ENCODE data around the gene C1QTNF4.
A peak's percentile ranks its signal among the peaks of the same experiment; 100 is the strongest.
"Not testable (repeated sequence)": the region's sequence is repeated elsewhere in the genome, so short reads cannot be mapped to it uniquely, and the experiment has no call there.

Gene C1QTNF4

DNA sequence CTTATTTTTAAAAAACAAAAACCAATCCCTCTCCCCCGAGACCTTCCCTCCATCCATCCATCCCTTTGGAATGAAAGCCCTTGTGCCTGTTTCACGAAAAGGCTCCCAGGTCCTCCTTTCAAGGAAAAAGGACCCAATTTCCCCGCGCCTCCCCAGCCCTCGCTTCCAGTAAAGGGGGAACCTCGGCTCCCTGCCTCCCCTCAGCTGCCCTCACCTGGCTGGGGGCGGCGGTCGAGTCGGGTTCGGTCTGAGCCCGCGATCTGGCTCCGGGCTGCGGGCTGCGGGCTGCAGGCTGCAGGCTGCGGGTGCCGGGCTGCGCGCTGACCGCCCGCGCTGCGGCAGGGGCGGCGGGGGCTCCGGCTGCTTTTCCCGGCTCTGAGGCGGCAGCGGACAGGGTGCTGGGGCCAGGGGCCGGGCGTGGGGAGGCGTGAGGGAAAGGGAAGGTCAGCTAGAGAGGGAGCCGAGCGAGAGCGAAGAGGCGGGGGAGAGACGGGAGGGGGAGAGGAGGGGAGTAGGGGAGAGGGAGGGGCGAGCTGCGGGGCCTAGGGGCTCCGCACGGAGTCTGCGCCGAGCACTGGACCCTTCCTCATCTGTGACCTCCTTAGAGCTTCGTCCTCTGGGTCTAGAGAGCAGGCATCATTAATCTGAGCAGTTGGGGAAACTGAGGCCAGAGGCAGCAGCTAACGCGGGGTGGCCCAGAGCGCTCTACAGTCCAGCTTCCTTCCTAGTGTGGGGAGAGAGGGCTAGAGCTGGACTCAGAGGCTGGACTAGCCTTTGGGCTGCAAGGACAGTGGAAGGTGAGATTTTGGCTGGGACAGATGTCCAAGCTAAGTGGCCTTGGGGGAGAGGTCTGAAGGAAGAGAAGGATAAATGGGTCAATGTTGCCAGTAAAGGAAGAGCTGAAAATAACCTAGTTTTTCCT lies at the start of gene C1QTNF4:
C1QTNF4 (minus strand) TSS at position 478 of the 922 bp plus-strand sequence. CDS start 3,601 bp downstream, outside the sequence.
- DNase-seq = no peak

DNA sequence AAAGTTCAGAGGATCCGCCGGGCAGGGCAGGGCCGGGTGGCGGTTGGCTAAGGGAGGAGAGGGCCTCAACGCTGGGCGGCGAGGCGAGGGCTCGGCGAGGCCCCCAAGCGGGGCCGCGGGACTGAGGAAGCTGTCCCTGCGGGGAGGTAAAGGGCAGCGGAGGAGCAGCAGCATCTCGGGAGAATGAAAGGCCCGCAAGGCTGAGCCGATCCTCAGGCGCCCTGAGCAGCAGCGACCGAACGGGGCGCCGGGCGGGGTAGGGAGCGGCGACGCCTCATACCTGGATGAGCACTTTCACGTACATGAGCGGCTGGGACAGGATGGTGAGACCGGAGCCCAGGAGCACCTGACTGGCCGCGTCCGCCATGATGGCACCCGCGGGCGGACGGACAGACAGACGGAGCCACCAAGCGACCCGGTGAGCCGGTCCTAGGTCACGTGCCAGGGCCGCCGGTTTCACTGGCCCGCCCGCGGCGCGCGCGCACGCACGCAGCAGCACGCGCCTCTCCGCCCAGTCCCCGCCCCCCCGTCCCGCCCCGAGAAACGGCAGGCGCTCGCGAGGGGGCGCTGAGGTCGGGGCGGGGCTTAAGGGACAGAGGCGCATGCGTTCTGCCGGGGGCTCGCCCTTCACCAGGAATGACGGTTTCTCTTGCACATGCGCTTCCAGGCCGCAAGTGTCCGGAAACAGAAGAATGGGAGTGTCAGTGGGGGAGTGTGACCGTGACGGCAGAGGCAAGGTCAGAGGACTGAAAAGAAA lies 48.1 kb upstream of the C1QTNF4 start, which contains the start of gene MTCH2:
MTCH2 (minus strand) TSS at position 461 of the 757 bp plus-strand sequence; CDS start at position 367, 94 bp downstream.
- DNase-seq = peak; percentile 97

DNA sequence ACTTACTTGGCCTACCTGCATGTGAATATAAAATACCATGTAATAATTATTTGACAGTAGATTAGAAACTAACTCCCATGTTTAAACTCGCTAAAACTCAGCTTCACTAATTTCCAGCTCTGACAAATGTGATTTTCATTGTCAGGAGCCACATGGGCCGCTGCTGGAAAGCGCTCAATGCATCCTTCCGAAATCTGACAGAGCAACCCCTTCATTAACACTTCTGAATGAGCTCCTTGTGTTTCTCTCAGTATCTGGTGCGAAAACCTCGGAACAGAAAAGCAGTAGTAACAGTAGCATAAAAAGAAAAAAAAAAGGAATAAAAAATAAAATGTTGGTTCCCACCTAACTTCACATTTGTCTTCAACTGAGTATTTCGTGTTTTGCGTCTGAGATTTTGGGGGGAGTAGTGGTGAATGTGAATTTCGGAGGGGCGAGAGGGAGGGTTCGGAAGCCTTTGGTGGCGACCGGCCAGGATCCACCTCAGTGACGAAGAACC lies 47.4 kb upstream of the C1QTNF4 start:
- no peak for DNase-seq

DNA sequence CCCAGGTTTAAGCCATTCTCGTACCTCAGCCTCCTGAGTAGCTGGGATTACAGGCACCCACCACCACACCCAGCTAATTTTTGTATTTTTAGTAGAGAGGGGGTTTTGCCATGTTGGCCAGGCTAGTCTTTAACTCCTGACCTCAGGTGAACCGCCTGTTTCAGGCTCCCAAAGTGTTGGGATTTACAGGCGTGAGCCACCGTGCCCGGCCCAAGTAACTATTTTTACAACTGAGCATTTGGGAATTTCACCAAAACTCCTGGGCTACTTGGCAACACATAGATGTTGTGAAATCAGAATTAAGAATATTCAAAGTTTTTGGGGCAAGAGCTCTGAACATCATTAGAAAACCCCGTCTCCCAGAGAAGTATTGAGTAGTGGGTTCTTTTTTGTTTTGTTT lies 46.3 kb upstream of the C1QTNF4 start:
- DNase-seq = not testable (repeated sequence)

DNA sequence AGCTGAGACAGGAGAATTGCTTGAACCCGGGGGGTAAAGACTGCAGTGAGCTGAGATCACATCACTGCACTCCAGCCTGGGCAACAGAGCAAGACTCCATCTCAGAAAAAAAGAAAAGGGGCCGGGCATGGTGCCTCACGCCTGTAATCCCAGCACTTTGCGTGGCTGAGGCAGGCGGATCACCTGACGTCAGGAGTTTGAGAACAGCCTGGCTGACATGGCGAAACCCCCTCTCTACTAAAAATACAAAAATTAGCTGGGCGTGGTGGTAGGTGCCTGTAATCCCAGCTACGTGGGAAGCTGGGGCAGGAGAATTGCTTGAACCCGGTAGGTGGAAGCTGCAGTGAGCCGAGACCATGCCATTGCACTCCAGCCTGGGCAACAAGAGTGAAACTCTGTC lies 42.1 kb upstream of the C1QTNF4 start:
- DNase-seq = not testable (repeated sequence)

DNA sequence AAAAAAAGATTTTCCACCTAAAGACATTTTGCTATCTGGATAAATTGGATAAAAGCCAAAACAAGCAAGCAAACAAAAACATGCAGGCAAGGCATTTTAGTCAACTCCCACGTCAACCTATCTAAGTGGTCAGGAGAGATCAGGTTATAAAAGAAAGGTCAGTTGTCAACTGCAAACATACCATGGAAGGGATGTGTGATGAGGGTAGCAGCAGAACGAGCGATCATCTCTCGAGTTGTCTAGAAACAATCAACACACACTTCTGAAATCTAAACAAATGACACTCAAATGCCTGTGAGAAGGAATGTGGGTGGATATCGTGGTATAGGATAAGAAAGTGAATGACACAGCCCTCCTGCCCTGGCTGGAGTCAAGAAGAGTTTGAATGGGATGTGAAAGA lies 37.3 kb upstream of the C1QTNF4 start:
- no peak for DNase-seq

DNA sequence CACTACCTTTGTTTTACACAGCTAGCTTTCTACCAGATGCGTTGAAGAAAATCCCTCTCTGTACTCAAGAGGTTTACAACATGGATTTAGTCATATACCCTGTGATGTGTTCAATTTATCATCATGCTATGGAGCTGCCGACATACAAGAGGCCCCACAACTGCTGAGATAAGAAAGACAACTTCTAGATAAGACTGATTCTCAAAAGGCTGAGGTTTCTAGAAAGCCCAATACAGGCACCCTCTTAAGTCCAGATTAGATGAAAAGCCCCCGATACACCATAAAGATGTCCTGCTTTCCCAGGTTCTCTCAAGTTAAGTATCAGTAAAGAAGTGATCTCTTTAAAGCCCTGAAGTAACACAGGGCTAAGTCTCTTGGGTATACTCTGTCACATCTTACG lies 33.8 kb upstream of the C1QTNF4 start:
- no peak for DNase-seq

DNA sequence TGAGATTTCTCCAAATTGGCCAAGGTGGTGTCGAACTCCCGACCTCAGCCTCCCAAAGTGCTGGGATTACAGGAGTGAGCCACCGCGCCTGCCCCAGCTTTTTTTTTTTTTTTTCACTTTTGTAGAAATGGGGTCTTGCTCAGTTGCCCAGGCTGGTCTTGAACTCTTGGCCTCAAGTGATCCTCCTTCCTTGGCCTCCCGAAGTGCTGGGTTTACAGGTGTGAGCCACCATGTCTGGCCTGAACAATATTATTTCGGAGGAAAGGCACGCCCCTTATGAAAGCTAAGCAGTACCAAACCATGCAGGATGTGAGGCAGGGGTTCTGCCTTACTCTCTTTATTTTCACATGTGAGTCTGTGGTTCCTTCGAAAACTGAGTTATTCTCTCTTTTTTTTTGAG lies 32.0 kb upstream of the C1QTNF4 start:
- DNase-seq = no peak

DNA sequence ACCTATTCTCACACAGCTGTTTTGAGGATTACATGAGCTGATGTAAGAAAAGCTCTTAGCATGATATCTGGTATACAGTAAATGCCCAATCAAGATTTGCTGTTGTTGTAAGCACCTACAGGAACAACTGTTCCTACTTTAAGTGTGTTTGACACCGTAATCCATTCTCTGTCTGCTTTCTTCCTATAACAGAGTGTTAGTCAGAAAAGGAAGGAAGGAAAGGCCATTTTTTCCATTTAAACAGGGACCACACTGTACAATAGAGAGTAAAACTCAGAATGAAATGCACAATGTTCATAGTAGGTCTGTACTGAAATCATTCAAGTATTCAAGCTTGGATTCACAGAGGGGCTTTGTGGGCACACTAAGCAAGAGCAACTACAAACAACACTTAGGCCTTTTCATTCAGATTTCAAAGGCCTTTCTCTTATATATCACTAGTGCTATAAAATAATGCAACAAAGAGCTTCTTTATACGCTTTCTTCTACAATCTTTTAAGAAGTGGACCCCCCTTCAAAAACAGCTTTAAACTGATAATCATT lies 26.7 kb upstream of the C1QTNF4 start:
- no peak for DNase-seq

DNA sequence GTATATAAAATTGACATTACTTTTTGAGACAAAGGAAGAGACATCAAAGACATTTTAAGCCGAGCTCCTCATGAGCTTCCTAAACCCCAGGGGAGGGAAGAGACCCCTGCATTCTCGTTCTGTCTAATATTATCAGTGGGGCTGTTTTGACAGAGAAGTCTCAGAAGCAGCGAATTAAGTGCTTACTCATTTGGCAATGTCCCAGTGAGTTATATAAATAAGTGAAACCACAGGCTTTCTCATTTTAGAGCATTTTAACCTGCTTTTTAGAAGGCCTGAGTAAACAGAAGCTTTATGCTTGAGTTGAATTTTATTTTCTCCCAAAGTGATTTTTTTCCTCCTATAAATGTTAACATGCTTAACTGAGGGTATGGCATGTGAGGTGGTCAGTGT lies 23.2 kb upstream of the C1QTNF4 start:
- no peak for DNase-seq

DNA sequence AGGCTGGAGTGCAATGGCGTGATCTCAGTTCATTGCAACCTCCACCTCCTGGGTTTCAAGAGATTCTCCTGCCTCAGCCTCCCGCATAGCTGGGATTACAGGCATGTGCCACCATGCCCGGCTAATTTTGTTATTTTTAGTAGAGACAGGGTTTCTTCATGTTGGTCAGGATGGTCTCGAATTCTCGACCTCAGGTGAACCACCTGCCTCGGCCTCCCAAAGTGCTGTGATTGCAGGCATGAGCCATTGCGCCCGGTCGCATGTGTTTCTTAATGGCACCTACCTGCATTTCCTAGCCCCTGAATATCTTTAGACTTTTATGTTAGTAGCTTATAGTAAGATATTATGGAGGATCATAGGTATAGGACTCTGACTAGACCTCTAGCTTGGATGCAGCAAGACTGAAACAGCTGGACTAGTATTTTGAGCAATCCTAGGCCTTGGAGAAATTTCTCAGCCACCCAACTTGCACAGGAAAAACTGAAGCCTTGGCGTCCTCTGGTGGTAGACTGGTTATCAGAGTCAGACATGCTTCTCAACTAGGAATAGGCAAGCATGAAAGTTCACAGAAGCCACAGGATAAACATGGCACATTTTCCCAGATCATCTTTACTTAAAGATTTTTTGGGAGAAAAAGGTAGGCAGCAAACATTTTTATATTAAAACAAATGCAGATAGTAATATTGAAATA lies 22.7 kb upstream of the C1QTNF4 start:
- peak; percentile 3 for DNase-seq

DNA sequence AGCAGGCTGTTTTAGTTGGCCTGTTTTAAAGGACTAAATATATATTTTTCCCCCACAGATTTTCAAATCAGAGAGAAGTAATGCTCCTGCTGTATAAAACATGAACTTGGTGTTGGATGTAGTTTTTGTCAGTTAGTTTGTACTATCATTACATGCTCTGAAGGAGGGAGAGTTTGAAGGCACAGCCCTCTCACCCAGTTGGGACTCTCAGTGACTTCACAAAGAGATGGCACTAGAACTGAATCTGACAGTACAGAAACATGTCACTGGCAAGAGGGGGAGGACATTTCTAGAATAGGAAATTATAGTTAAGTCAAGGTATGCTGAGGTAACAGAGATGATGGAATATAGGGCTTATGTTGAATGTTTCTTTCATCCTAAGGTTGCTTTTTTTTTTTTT lies 21.0 kb upstream of the C1QTNF4 start:
- no peak for DNase-seq

DNA sequence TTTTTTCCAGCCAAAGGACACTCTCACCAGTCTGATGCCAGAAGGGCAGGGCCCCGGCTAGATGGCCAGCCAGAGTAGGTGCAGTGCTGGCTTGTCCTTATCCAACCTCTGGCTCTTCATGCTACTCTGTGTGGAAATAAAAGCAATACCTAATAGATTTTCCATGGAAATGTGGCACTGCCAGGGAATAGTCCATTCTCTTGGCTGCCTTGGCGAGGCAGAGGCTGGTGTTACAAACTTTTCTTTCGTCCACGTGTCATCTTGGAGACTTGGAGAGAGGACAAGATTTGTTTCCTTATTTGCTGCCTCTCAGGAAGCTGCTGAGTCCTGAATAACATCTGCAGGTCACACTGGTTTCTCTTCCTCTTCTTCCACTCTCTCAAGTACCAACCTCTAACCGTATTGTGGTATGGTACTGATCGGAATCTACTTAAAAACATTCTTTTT lies 17.2 kb upstream of the C1QTNF4 start:
- no peak for DNase-seq

DNA sequence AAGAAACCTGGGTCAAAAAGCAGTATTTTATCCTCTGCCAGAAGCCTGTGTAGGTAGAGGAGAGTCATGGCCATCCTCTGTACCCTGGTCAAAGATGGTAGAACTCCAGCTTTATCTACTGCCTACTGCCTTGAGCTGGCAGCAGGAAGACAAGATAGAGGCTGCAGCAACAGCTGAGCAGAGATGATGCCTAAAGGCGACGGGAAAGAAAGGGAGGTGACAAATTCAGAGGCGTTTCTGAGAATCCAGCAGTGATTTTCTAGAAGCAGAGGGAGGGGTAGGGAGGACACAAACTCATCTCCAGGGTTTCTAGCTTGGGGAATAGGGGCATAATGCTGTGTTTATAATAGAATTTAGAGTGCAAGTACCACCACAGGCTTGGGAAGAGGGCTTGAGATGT lies 15.5 kb upstream of the C1QTNF4 start:
- no peak for DNase-seq

DNA sequence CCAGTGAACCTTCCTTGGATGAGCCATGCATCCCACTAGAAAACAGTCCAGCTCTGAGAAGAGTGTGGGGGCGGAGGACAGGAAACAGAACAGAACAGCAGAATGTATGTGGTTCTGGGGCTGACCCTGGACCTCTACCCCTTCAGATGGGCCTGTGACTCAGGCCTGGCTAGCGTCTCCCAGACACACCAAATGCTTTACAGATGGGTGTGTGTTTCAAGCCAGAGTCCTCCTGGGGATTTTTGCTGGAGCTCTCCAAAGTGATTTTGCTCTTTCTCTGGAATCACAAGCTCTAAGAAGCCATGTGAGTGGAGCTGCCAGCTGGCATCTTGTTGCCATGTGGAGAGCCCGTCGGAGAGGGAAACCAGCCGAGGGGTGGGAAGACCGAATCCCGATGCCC lies 13.2 kb upstream of the C1QTNF4 start:
- no peak for DNase-seq

DNA sequence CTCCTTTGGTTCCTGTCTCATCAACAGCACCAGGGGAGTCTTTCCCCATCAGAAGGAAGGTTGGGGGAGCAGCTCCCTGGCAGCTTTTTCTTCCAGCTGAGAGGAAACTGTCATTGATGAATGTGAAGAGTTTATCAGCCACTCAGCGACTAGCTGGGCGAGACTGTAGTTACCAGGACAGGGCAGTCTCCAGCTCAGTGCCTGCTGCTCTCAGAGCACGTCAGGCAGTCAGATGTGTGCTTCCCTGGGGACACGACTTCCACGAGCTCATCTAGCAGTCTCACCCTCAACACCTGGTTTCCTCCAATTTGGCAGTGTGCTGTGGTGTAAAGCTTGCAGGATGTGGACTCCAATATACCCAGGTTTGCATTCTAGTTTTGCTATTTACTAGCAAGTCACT lies 12.5 kb upstream of the C1QTNF4 start:
- DNase-seq = no peak

DNA sequence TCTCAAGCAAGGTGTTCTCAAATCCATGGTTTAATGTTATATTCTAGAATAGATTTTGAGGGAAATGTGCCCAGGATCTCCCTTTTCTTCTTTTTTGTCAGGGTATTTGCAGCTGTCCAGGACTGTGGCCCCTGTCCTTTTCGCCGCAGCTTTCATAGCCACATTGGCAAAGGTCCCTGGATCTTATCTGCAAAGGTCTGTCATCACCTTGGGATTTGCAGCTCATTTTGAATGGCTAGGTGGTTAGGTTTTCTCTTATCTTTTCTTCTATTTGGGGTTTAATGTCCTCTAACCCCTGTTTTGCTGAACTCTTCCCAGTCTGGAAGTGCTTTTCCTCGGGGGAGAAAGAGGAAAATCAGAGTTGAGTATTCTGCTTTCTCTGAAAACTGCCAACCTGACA lies 11.7 kb upstream of the C1QTNF4 start:
- no peak for DNase-seq

DNA sequence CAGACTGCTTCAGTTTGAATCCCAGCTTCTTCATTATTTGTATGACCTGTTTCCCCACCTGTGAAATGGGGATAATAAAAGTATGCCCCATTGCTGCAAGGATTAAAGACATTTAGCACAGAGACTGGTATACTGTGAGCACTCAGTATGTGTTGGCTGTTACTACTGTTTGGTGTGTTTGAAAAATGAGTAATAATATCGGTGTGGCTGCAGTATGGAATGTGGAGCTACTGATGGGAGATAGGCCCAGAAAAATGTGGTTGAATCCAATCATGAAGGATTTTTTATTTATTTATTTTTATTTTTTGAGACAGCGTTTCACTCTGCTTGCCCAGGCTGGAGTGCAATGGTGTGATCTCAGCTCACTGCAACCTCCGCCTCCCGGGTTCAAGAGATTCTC lies 9.1 kb upstream of the C1QTNF4 start:
- DNase-seq = no peak

DNA sequence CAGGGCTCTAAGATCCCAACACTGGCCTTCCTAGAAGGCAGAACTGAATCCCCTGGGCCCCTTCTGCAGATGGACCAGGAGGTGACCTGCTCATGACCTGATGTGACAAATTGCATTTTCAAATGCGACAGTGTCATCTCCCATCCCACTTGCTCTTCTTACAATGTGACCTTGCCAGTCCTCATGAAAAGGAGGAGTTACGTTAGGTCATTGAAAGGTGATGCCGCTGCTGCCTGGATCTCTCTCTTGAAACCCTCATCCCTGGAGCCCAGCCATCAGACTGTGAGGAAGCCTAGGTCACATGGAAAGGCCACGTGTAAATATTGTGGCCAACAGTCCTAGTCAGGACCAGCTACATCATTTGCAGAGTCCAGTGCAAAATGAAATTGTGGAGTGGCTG lies 5.7 kb upstream of the C1QTNF4 start:
- DNase-seq = no peak

DNA sequence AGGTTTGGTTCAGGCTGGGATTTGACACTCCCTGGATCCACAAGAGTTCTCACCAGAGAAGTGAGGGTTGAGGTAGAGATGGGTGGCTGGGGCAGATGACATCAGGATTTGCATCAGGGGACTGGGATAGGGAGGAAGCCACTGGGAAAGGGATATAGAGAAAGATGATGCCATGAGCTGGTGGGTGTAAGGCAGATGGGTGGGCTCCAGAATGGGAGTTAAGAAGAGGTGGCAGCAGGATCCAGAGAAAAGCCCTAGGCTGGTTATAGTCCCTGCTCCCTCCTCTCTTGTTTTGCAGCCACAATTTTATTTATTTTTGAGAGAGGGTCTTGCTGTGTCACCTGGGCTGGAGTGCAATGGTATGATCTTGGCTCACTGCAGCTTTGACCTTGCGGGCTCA lies 1.8 kb upstream of the C1QTNF4 start:
- DNase-seq = no peak

DNA sequence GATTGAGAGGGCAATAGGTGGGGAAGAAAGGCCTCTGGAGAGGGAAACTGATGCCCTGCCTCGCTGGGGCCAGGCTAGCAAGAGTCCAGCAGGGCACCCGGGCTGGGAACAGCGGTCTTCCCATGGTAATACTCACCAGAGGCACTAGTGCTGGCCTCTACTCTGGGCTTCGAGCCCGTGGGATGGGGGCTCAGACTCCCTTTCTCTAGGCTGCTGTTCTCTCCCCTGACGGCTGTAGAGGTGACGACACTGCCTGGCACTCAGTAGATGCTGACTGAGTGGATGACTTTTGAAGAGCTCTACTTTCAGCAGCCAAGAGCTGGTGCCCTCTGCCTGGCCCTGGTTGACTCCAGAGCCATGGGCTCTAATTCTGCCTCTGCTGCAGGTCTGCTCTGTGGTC lies 818 bp upstream of the C1QTNF4 start:
- DNase-seq = no peak

DNA sequence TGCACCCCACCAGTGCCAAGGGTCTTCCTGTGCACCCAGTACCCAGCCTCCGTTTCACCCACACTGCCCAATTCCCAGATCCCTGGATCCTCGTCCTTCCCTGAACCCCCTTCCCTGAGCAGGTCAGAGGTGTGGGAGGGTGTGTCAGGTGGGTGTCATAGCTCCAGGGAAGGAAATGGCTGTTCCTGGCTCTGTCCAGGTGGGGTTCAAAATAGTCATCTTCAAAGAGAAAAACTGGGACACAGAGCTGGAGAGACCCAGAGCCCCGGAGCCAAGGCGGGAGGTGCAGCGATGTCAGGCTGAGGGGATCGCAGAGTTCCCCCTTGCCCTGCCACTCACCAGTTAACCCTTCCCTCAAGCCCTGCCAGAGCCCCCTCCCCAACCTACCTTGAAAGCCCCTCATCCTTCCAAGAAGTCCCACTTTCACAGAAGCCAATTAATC lies 698 bp downstream of the C1QTNF4 start:
- DNase-seq = no peak

DNA sequence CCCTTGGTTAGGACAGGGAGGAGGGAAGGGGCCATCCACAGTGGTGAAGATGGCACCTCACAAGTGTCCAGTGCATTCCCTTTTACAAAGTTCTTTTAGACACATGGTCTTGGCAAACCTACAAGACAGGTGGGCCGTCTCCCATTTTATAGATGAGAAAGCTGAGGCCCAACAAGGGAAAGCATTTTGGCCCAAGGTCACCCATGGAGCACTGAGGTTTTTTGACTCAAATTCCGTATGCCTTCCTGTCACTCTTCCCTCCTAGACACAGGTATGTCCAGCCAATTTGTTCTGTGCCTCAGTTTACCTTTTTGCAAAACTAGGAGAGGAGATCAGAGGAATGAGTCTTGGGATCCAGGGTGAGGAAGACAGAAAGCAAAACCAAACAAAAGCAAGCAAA lies 1.2 kb downstream of the C1QTNF4 start:
- no peak for DNase-seq
